IMR-90 (cell line): Measurements from ENCODE around the gene LINC01488. TPM values are rescaled to one million over a fixed set of nuclear protein-coding genes. Genes with fewer than 3 reads are reported as not detected.

Experiments used
- ATAC-seq: fragments of 200-7000 bp; cut with Tn5 transposase; 2 replicates; pipeline ENCODE4 v1.9.1; 2020; ENCODE audit warnings: low read depth, mild to moderate bottlenecking, moderate library complexity
- BruUV-seq: library from RNA; stranded (reverse); fragments of 400-500 nt; replicated peaks from 2 replicates; lab custom pipeline; 2021; lab: Mats Ljungman, UMichigan
- CTCF ChIA-PET: fragments of 300-600 bp; formaldehyde crosslinking; extraction: SDS; loops from one replicate; lab custom pipeline; 2021; ENCODE audit warnings: antibody characterized with exemption; lab: Yijun Ruan, JAX
- POLR2A ChIA-PET: fragments of 300-600 bp; sonication (Branson Sonifier 250); formaldehyde crosslinking; loops from one replicate; lab custom pipeline; 2022; ENCODE audit warnings: antibody characterized with exemption; ENCODE audit not compliant: unreplicated experiment; lab: Charles Lee
- DNase-seq: peaks from one replicate; pipeline ENCODE4 v3.0.0; 2013
- H2AFZ ChIP-seq: replicated peaks from 2 replicates; pipeline ENCODE3; 2013; ENCODE audit warnings: low read length, mild to moderate bottlenecking; ENCODE audit not compliant: poor library complexity
- H2AK5ac ChIP-seq: 2 replicates; pipeline ENCODE4 v1.6.1; 2013; ENCODE audit warnings: low read depth, low read length, inconsistent platforms
- H2AK9ac ChIP-seq: replicated peaks from 2 replicates; pipeline ENCODE3; 2013; ENCODE audit warnings: mild to moderate bottlenecking, low read depth, low read length, moderate library complexity; ENCODE audit not compliant: poor library complexity
- H2BK120ac ChIP-seq: 2 replicates; pipeline ENCODE4 v1.6.1; 2013; ENCODE audit warnings: low read depth, low read length, inconsistent platforms
- H2BK15ac ChIP-seq: 3 replicates; pipeline ENCODE4 v1.6.1; 2013; ENCODE audit warnings: low read depth, low read length, inconsistent platforms
- H2BK20ac ChIP-seq: 2 replicates; pipeline ENCODE4 v1.6.1; 2013; ENCODE audit warnings: low read depth, mild to moderate bottlenecking, inconsistent platforms, low read length, moderate library complexity
- H2BK5ac ChIP-seq: 2 replicates; pipeline ENCODE4 v1.6.1; 2013; ENCODE audit warnings: mild to moderate bottlenecking, low read depth, low read length, inconsistent platforms; ENCODE audit not compliant: poor library complexity, severe bottlenecking
- H3K14ac ChIP-seq: replicated peaks from 2 replicates; pipeline ENCODE4 v1.6.1; 2013; ENCODE audit warnings: low read depth, low read length, inconsistent platforms
- H3K18ac ChIP-seq: 2 replicates; pipeline ENCODE4 v1.6.1; 2013; ENCODE audit warnings: low read depth, low read length, control low read depth
- H3K23ac ChIP-seq: 2 replicates; pipeline ENCODE4 v1.6.1; 2013; ENCODE audit warnings: low read depth, low read length, inconsistent platforms
- H3K27ac ChIP-seq: 2 replicates; pipeline ENCODE4 v1.5.1; 2013; ENCODE audit warnings: mild to moderate bottlenecking, control low read depth, low read length; ENCODE audit not compliant: insufficient read depth
- H3K27me3 ChIP-seq: 2 replicates; pipeline ENCODE4 v1.6.1; 2013; ENCODE audit warnings: low read length; ENCODE audit not compliant: control insufficient read depth, insufficient read depth
- H3K36me3 ChIP-seq: 2 replicates; pipeline ENCODE4 v1.6.1; 2013; ENCODE audit warnings: low read length, mixed read lengths; ENCODE audit not compliant: control insufficient read depth, insufficient read depth
- H3K4ac ChIP-seq: 2 replicates; pipeline ENCODE4 v1.6.1; 2013; ENCODE audit warnings: low read depth, low read length, inconsistent platforms
- H3K4me1 ChIP-seq: 2 replicates; pipeline ENCODE4 v1.6.1; 2013; ENCODE audit warnings: low read length, mixed read lengths; ENCODE audit not compliant: control insufficient read depth, insufficient read depth
- H3K4me2 ChIP-seq: 2 replicates; pipeline ENCODE4 v1.6.1; 2013; ENCODE audit warnings: low read depth, mild to moderate bottlenecking, control low read depth, low read length, moderate library complexity
- H3K4me3 ChIP-seq: 2 replicates; pipeline ENCODE4 v1.5.1; 2013; ENCODE audit warnings: low read depth, mild to moderate bottlenecking, control low read depth, low read length, moderate library complexity; ENCODE audit not compliant: insufficient read depth
- H3K56ac ChIP-seq: 2 replicates; pipeline ENCODE4 v1.6.1; 2013; ENCODE audit warnings: low read length, inconsistent platforms; ENCODE audit not compliant: insufficient read depth; ENCODE audit errors: extremely low read depth
- H3K79me1 ChIP-seq, 2 experiments: 2 replicates each; pipeline ENCODE4 v1.6.1; 2013; ENCODE audit warnings: low read length in 2 of 2, inconsistent platforms in 1 of 2, low read depth in 1 of 2
- H3K9ac ChIP-seq: 2 replicates; pipeline ENCODE4 v1.6.1; 2013; ENCODE audit warnings: low read depth, low read length, control low read depth
- H3K9me1 ChIP-seq: 2 replicates; pipeline ENCODE4 v1.6.1; 2013; ENCODE audit warnings: low read length, inconsistent platforms; ENCODE audit not compliant: insufficient read depth
- H3K9me3 ChIP-seq: 2 replicates; pipeline ENCODE4 v1.6.1; 2013; ENCODE audit warnings: low read length; ENCODE audit not compliant: control insufficient read depth, insufficient read depth
- H4K20me1 ChIP-seq: 2 replicates; pipeline ENCODE4 v1.6.1; 2013; ENCODE audit warnings: low read length, inconsistent platforms; ENCODE audit not compliant: insufficient read depth
- H4K5ac ChIP-seq: 2 replicates; pipeline ENCODE4 v1.6.1; 2013; ENCODE audit warnings: mild to moderate bottlenecking, low read depth, low read length, control low read depth
- H4K8ac ChIP-seq, 2 experiments: 2 replicates each; pipeline ENCODE4 v1.6.1; 2013; ENCODE audit warnings: low read depth in 2 of 2, low read length in 2 of 2, control low read depth in 1 of 2, inconsistent platforms in 1 of 2
- H4K91ac ChIP-seq: 2 replicates; pipeline ENCODE4 v1.6.1; 2013; ENCODE audit warnings: low read depth, low read length, inconsistent platforms; ENCODE audit not compliant: insufficient read depth
- BHLHE40 ChIP-seq: fragments of 150-350 bp; IDR thresholded peaks from 2 replicates; pipeline ENCODE4 v1.6.1; 2016; ENCODE audit warnings: mild to moderate bottlenecking, low read depth, low read length
- CEBPB ChIP-seq: IDR thresholded peaks from 2 replicates; pipeline ENCODE4 v1.6.1; 2012; ENCODE audit warnings: low read depth, low read length, improper control_type of control experiment
- CHD1 ChIP-seq: IDR thresholded peaks from 2 replicates; pipeline ENCODE4 v1.6.1; 2012; ENCODE audit warnings: low read depth, low read length, improper control_type of control experiment
- CTCF ChIP-seq: conservative IDR thresholded peaks from 2 replicates; pipeline ENCODE4 v1.5.1; 2012; ENCODE audit warnings: mild to moderate bottlenecking, low read depth, low read length, improper control_type of control experiment
- ELK1 ChIP-seq: fragments of 150-350 bp; IDR thresholded peaks from 2 replicates; pipeline ENCODE4 v1.6.1; 2016; ENCODE audit warnings: low read depth, mild to moderate bottlenecking, low read length, moderate library complexity, borderline replicate concordance
- FOS ChIP-seq: fragments of 150-350 bp; IDR thresholded peaks from 2 replicates; pipeline ENCODE4 v1.6.1; 2016; ENCODE audit warnings: low read depth, low read length
- MAFK ChIP-seq: IDR thresholded peaks from 2 replicates; pipeline ENCODE4 v1.6.1; 2012; ENCODE audit warnings: low read depth, low read length, improper control_type of control experiment
- MAZ ChIP-seq: IDR thresholded peaks from 2 replicates; pipeline ENCODE4 v1.6.1; 2012; ENCODE audit warnings: low read depth, mild to moderate bottlenecking, low read length, improper control_type of control experiment, moderate library complexity, borderline replicate concordance
- MXI1 ChIP-seq: IDR thresholded peaks from 2 replicates; pipeline ENCODE4 v1.6.1; 2012; ENCODE audit warnings: low read depth, mild to moderate bottlenecking, low read length, moderate library complexity, borderline replicate concordance
- NFE2L2 ChIP-seq: fragments of 150-350 bp; IDR thresholded peaks from 2 replicates; pipeline ENCODE4 v1.6.1; 2016; ENCODE audit warnings: low read depth, mild to moderate bottlenecking, low read length
- POLR2A ChIP-seq: IDR thresholded peaks from 2 replicates; pipeline ENCODE4 v1.6.1; 2012; ENCODE audit warnings: mild to moderate bottlenecking, low read depth, low read length
- RAD21 ChIP-seq: IDR thresholded peaks from 2 replicates; pipeline ENCODE4 v1.6.1; 2012; ENCODE audit warnings: low read length, improper control_type of control experiment
- RCOR1 ChIP-seq: IDR thresholded peaks from 2 replicates; pipeline ENCODE4 v1.6.1; 2012; ENCODE audit warnings: mild to moderate bottlenecking, low read length, improper control_type of control experiment; ENCODE audit not compliant: insufficient replicate concordance
- RFX5 ChIP-seq: IDR thresholded peaks from 2 replicates; pipeline ENCODE4 v1.8.0; 2012; ENCODE audit warnings: low read depth, mild to moderate bottlenecking, low read length, moderate library complexity
- SMC3 ChIP-seq: fragments of 150-350 bp; IDR thresholded peaks from 2 replicates; pipeline ENCODE4 v1.6.1; 2016; ENCODE audit warnings: low read depth, mild to moderate bottlenecking, antibody characterized with exemption, low read length, moderate library complexity
- USF2 ChIP-seq: fragments of 150-350 bp; IDR thresholded peaks from 2 replicates; pipeline ENCODE4 v1.6.1; 2017; ENCODE audit warnings: mild to moderate bottlenecking, antibody characterized with exemption, low read length, low read depth
- WGBS, 2 experiments: methylation state at CpG; one replicate each; pipeline versions ENCODE4 v1.1.5 to v1.1.7; 2013; ENCODE audit warnings: missing lambda C conversion rate in 2 of 2; ENCODE audit not compliant: insufficient read length in 1 of 2; ENCODE audit errors: extremely low coverage in 2 of 2; 5-methylcytosine and 5-hydroxymethylcytosine counted together
- dilution Hi-C: fragments of 300-500 bp; cut with HindIII; formaldehyde crosslinking; loops from one replicate; pipeline ENCODE4 v1.14.3; 2018; ENCODE audit warnings: low sequenced_read_pairs; ENCODE audit not compliant: unreplicated experiment
- in situ Hi-C: fragments of 300-500 bp; cut with MboI; formaldehyde crosslinking; loops from 3 replicates; pipeline ENCODE4 v1.14.3; 2019; ENCODE audit warnings: low sequenced_read_pairs, inconsistent platforms, mixed read lengths
- intact Hi-C: fragments of 100-400 bp; cut with micrococcal nuclease; formaldehyde crosslinking; loops from 2 replicates; pipeline ENCODE4 v1.10.0; 2022
- polyA plus RNA-seq, 3 experiments: library from polyadenylated mRNA; depleted of rRNA; stranded (reverse); fragments of >200 nt; gene quantifications; 2 replicates each; pipeline ENCODE4 v1.2.3, GENCODE V29; 2012; ENCODE audit warnings: low replicate concordance in 1 of 3
- total RNA-seq: library from RNA; depleted of rRNA; stranded (reverse); fragments of >200 nt; gene quantifications from 2 replicates; pipeline ENCODE4 v1.2.3, GENCODE V29; 2012

Gene LINC01488
- total and polyA plus RNA-seq, 2 of the 4 experiments (the other 2 are of a cell fraction): not detected

GRCh38 chr11:69456712-69457111 lies 24.8 kb upstream of the LINC01488 start:
- TF ChIP-seq BHLHE40 (no peak), NFE2L2 (no peak), RCOR1 (no peak), ELK1 (no peak), CEBPB (no peak), FOS (no peak), SMC3 (no peak), RAD21 (no peak), CTCF (no peak), MXI1 (no peak), MAFK (no peak), CHD1 (no peak), MAZ (no peak), POLR2A (no peak), RFX5 (no peak), USF2 (no peak)
- no peaks in the 10 kb centered on the region for H4K20me1 ChIP-seq
- H2AK9ac ChIP-seq: no peak overlapping the region
- H3K9ac ChIP-seq: no peak overlapping the region
- H3K27ac ChIP-seq: no peak overlapping the region
- H3K4me1 ChIP-seq: peaks cover 2% of the 10 kb centered on the region; the same call in 1 of the 2 replicates
- no peak overlapping the region for H3K56ac ChIP-seq
- H2AFZ ChIP-seq: no peak overlapping the region
- 64% methylated on average over 3 of the region's 4 CpGs; no CpG with 5 or more reads in 1 of the 2 experiments for WGBS, 2 experiments
- no peaks in the 10 kb centered on the region; the same call in 1 of the 2 replicates for H3K9me1 ChIP-seq
- DNase-seq: no peak
- H2BK5ac ChIP-seq: no peak overlapping the region
- no peak overlapping the region for H3K4ac ChIP-seq
- no peaks in the 10 kb centered on the region for H3K36me3 ChIP-seq
- peaks cover 16% of the 10 kb centered on the region for H3K9me3 ChIP-seq
- H3K4me3 ChIP-seq: no peak overlapping the region
- BruUV-seq: no TSS peak
- H3K23ac ChIP-seq: no peak overlapping the region
- H3K27me3 ChIP-seq: no peaks in the 10 kb centered on the region
- no peak overlapping the region for H3K4me2 ChIP-seq
- in situ Hi-C loops (no loop called here), dilution Hi-C loops (no loop called here), intact Hi-C loops (no loop called here)
- no peak overlapping the region for H2BK20ac ChIP-seq
- no peak overlapping the region for H4K8ac ChIP-seq
- POLR2A ChIA-PET: no interaction called here
- no peak overlapping the region for H2AK5ac ChIP-seq
- no peak overlapping the region for H2BK120ac ChIP-seq
- H3K79me1 ChIP-seq: 0 out of 4 replicates have a peak, but pooled peaks cover 0 to 3% of the 10 kb centered on the region in 2 experiments
- no peak overlapping the region for H2BK15ac ChIP-seq
- CTCF ChIA-PET: no interaction called here
- H4K5ac ChIP-seq: no peak overlapping the region
- H4K91ac ChIP-seq: no peak overlapping the region
- no peak overlapping the region for H3K18ac ChIP-seq
- H3K14ac ChIP-seq: no peak overlapping the region
- ATAC-seq: no peak
